ENCODE data around the gene EPRS1.

EPRS1 gene

GRCh38 chr1:220003610-220004299 lies 42.5 kb downstream of the EPRS1 start:
- no peak for TF ChIP-seq GATA3 (IDR thresholded peaks at IDR 0.05; ENCODE audit: low read depth, low read length)
- no peak for TF ChIP-seq GATA2 (IDR thresholded peaks at IDR 0.05; ENCODE audit: low read depth, low read length)

- no peak for TF ChIP-seq GATA2 (IDR thresholded peaks at IDR 0.05; ENCODE audit: low read depth, low read length)
- no peak for TF ChIP-seq GATA3 (IDR thresholded peaks at IDR 0.05; ENCODE audit: low read depth, low read length)
These were observed 43.3 kb downstream of the EPRS1 start for GRCh38 chr1:220003015-220003414.

- TF ChIP-seq GATA3 (IDR thresholded peaks at IDR 0.05; ENCODE audit: low read depth, low read length): no peak
- TF ChIP-seq GATA2 (IDR thresholded peaks at IDR 0.05; ENCODE audit: low read depth, low read length): no peak
These were observed 45.2 kb downstream of the EPRS1 start for GRCh38 chr1:220001095-220001501.

GRCh38 chr1:219999821-220000220 lies 46.5 kb downstream of the EPRS1 start:
- no peak for TF ChIP-seq GATA3 (IDR thresholded peaks at IDR 0.05; ENCODE audit: low read depth, low read length)
- no peak for TF ChIP-seq GATA2 (IDR thresholded peaks at IDR 0.05; ENCODE audit: low read depth, low read length)
